GM19035 (cell line): ENCODE results near the gene APOL3.
"Not testable (repeated sequence)": the region's sequence is repeated elsewhere in the genome, so short reads cannot be mapped to it uniquely, and the experiment has no call there.

ENCODE experiments used
- ATAC-seq: cut with Tn5 transposase; IDR thresholded peaks from one replicate; pipeline ENCODE4 v1.9.1; 2021; ENCODE audit not compliant: unreplicated experiment

The APOL3 gene, protein sequence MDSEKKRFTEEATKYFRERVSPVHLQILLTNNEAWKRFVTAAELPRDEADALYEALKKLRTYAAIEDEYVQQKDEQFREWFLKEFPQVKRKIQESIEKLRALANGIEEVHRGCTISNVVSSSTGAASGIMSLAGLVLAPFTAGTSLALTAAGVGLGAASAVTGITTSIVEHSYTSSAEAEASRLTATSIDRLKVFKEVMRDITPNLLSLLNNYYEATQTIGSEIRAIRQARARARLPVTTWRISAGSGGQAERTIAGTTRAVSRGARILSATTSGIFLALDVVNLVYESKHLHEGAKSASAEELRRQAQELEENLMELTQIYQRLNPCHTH

DNA sequence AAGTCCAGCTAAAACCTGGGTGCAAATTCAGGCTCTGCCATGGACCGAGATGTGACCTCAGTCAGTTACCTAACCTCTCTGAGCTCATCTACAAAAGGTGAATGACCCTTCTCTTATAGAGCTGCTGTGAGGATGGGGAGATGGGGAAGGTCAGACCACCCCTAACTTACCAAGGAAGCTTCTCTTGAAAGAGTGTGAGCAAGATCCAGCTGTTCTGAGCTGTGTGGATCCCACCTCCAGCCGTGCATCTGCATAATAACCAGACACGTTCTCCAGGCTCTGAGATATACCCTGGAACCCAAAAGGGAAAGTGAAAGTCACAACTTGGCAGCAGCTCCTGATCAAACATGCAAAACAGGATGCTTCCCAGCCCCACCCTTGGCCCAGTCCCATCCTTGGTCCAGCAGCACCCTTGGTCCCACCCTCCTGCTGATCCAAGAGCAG lies at the start of gene APOL3:
Gene APOL3, minus strand, starts transcription at position 257 of the 444 bp plus-strand sequence. CDS start 11,700 bp downstream, outside the sequence.
- ATAC-seq, result no peak

DNA sequence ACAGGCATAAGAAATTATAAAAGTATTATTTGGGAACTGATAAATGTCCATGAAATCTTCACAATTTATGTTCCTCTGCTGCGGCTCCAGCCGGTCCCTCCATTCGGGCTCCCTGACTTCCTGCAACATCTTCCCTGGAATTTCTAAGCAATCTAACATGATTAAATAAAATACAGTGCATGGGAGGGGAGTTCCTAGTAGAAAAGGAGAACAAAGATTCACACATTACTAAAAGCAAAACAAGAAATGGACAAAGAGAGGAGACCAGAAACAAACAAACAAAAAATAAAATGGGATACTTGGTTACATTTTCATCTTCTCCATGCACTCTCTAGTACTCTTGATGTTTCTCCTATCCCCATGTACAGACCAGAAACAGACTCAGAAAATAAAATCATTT lies 49.7 kb upstream of the APOL3 start:
- no peak for ATAC-seq

DNA sequence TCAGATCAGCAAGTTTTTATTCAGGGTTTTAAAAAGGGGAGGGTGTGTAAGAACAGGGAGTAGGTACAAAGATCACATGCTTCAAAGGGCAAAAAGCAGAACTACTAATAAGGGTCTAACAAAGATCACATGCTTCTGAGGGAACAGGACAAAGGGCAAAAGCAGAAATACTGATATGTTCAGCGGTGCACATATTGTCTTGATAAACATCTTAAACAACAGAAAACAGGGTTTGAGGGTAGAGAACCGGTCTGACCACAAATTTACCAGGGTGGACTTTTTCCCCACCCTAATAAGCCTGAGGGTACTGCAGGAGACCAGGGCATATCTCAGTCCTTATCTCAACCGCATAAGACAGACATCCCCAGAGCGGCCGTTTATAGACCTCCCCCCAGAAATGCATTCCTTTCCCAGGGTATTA lies 48.9 kb upstream of the APOL3 start:
- ATAC-seq, result not testable (repeated sequence)

DNA sequence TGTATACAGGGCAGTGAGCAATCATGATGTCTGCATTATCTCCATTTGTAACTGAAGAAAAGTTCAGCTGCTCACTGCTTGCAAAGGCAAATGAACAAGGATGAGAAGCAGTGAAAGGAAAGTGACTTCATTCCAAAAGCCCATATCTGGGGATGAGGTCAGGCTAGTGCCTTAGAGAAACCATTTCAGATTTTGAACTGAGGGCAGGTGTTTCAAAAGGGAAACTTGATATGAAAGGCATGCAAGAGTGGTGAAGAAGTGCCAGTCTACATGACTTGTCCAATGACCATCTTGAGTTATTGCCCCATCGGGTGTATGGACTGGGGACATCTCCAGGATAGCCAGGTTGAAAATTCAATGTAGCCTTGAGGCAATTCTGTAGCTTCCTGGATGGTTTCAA lies 48.4 kb upstream of the APOL3 start:
- no peak for ATAC-seq

DNA sequence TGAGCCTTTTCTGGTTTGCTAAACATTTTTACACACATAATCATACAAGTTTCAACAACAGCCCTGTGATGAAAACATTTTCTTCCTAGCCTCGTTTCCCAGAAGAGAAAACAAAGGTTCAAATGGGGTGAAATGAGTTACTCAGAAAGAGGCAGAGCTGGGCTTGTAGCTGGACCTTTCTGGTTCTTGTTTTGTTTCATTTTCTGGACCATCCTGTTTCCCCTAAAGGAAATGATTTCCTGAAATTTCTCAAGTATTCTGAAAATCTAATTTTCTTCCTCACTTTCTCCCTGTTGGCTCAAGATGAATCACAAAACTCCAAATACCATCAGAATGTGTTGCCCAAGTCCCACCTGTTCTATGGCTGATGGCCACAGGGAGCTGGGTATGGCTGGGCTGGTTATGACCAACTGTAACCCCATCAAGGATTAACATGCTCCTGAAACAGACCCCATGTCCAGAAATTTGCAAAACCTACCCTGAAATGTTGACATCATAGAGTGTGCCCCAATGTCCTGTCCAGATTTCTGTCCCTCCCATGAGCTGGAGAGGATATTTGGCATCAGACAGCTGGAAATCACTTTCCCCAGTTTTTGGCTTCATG lies 47.7 kb upstream of the APOL3 start:
- no peak for ATAC-seq

DNA sequence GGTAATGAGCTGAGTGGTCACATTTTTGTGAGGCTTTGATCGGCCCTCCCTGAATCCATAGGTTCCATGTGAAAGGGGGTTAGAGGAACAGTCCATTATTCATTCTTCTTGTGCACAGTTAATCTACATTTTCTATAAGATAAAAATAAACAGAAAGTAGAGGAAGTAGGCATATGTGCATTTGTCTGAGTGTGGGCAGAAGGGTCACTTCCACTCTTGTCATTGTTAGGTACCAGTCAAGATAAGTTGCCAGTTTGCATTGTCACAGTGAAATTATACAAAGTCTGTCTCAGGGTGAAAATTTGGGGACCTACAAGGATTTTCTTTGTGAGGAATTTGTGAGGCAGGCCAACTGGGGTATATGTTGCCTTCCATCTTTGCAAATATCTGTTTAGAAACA lies 45.7 kb upstream of the APOL3 start:
- ATAC-seq, result no peak

DNA sequence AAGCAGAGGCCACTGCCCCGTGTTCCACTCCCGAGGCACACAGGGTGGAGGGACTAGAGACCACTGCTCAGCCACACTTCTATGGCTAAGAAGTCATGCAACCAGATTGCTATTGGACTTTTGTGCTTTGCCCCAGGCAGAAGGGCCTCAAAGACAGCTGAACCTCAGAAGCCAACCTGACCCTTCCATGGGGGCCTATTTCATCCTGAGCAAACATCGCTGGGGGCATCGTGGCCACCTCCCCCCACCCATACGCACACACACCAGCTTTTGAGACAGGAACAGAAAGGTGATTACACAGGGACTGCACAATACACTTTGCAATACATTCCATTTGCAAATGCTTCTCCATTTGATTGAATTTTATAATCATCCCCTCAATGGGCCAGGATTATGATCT lies 45.0 kb upstream of the APOL3 start:
- ATAC-seq, result not testable (repeated sequence)

DNA sequence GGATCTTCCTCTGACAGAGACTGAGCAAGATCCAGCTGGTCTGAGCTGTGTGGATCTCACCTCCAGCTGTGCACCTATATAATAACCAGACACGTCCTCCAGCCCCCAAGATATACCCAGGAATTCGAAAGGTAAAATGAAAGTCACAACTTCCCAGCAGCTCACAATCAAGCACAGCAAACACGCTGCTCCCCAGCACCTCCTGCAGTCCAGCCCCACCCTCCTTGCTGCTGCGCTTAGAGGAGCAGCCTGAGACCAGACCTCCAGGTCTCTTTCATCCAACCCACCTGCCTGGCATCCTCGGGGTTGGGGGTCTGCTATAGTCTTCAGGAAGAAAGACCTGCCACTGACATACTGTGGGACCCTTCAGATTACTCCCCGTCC lies 44.1 kb upstream of the APOL3 start:
- no peak for ATAC-seq

DNA sequence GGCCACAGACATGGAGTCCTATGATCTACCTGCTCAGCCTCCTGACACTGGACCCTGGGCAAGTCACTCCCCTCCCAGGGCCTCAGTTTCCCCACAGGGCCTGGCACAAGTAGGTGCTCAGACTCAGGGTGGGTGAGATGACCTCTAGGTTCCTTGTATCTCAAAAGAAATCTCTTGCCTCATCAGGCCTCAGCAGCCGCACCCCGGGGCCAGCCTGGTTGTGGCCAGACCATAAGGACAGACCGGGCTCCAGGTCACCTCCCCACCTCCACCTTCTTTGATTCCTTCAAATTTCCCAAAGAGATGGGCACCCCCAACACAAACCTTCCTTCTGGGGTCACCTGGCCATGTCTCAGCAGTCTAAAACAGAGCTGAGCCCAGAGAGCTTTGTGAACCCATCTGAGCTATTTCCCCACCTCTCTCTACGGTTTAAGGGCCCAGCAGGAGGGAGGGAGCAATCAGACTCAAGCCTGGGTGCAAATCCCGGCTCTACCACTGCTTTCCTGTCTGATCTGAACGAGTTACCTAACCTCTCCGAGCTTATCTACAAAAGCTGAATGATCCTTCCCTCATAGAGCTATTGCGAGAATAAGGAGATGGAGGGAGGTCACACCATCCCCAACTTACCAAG lies 43.6 kb upstream of the APOL3 start:
- no peak for ATAC-seq

DNA sequence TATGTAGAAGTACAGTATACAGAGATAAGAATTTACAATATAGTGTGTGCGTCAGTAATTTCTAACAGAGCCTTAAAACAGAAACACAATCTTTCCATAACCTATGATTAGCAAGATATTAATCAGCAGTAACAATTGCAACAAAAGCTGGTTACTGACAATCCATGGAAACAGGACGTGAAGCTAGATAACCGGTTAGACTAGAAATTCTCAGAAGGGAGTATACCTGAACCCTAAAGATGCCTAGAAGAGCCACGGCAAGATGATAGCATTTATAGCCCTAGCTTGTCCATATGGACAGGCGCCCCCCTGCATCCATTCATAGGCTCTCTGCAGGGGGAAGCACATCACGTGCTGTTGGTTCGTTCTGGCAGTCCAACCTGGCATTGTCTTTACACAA lies 42.9 kb upstream of the APOL3 start:
- ATAC-seq, result not testable (repeated sequence)

DNA sequence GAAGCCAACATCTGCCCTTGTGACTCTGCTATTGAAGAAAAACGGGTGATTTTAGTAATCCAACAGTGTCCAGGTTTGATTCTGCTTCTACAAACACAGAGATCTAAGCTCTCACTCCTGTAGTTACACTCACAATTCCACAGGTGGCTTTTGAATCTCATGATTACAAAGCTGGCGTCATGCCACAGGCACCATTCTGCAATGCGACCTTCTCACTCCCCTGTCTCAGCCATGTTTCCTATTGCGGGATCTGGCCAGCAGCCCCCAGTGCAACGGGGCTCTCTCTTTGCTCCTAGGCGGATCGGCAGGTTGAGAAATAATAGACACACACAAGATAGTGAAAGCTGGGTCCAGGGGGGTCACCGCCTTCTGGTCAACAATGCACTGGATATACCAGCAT lies 42.4 kb upstream of the APOL3 start:
- not testable (repeated sequence) for ATAC-seq

DNA sequence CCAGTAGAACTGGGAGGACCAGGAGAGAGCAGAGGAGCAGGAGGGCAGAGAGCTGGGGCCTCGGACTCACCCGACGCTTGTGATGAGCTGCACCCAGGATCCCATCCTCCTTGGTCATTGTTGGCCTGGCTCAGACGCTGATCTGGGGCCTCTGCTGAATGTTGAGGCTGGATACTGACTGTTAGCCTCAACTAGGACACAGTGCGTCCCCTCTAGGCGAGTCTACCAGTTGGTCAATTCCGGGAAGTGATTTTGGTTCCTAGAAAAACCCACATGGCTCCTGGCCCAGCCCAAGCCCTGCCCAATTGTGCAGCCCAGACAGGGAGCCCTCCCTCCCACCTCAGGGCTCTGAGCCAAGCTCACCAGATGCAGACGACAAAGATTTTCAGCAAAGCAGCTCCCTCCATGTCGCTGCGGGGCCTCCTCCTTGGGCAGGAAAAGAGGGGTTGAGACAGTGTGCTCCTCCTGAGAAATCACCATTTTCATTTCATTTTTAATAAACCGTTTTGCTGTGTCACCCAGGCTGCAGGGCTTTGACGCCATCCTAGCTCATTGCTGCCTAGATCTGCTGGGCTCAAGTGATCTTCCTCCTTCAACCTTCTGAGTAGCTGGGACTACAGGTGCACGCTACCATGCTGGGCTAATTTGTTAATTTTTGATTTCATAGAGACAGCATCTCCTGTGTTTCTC lies 41.2 kb upstream of the APOL3 start, which contains the start of gene APOL4:
Gene APOL4, minus strand, starts transcription at position 180 of the 690 bp plus-strand sequence. Its CDS starts 75 bp downstream, at position 105.
- no peak for ATAC-seq

DNA sequence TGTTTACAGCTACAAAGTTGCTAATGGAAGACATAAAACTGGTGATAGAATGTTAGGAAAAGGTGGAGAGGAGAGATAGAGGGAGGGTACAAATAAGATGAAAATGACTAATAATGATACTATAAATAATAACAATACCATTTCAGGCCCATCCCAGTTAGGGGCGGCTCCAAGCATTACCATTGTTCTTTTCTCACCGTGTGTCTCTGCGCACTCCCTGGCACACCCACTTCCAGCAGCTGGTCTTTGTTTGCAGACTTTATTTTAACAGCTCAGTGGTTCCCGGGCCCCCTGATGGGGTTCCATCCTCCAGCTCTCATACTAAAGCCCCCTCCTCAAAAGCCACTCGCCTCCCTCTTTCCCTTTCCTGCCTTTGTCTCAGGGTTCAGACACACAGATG lies 40.5 kb upstream of the APOL3 start:
- ATAC-seq, result not testable (repeated sequence)

DNA sequence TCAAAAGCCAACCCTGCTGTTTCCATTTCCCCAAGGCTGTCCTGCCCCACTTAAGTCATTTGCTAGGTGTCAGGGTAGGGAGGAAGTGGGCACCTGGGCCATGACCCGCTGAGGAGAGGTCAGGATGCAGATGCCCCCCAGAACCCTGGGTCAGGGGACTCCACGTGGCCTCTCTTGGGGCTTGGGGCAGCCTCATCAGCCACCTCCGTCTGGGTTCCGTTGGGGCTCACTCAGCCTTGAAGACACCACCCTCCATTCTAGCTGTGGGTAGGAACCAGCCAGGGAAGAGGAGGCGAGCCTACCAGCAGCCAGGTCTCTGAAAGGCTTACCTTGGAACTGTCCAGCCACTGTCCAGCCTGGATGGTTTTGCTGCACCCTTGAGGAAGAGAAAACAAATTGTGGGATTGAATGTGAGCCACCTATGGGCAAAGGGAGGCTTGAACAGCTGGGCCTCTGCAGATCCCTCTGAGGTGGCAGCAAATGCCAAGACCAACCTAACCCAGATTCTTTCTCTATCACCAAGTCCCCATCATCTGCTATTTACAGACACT lies 38.5 kb upstream of the APOL3 start:
- no peak for ATAC-seq

DNA sequence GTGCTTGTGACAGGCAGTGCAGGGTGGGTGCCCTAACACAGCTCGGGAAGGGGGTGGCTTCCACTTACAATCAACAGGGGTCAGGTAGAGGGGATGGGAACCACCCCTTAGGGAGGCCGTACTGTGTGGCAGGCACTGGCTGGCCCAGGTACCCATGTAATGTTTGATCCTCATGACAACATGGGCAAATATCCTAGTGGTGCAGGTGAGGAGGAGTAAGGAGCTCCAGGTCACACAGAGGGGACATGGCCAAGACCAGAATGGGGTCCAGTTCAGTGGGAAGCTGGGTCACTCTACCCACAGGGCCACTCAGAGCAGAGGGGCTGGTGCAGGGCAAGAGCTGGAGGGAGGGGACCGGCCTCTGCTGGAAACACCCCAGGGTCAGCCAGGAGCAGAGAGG lies 38.0 kb upstream of the APOL3 start:
- no peak for ATAC-seq

DNA sequence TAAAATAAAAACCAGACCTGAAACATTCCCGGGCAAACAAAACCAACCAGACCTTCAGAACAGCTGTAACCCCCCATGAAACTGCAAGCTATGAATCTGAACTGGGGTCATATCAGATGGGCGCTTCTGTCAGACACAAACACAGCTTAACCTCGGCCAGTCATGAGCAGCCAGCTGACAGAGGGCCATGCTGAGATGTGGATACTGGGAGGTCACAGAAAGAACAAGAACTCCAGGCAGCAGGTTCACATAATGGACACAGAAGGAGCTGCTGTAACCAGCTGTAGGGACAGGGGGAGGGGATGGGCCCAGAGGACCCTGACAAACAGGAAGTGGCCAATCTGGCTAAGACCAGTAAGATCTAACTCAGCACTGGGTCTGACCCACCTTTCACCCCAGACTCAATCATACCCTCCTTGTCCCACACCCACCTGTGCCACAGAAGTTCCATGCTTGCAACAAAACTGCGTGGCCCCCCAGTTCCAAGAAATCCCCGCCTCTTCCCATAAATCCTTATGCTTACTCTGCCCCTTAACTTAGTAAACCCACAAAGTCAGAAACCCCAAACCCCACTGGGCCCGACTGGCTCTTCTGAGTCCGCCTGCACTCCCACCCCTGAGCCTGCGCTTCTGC lies 37.1 kb upstream of the APOL3 start:
- no peak for ATAC-seq

DNA sequence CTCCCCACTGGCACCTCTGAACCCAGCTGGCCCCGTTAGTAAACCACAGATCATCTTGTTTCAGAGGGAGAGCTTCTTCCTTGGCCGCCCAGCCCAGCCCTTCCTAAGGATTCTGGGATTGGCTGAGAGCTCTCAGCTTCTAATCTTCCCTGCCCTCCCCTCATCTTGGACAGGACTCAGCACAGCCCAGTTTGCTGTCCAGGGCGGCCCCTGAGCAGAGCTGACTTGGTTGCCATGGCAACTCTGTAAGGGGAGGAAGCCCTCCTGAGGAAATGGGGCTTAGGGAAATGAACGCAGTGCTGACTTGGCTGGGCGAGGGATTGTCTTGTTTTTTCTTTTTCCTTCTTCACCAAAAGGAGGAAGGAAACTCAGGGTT lies 36.5 kb upstream of the APOL3 start:
- ATAC-seq, result no peak

DNA sequence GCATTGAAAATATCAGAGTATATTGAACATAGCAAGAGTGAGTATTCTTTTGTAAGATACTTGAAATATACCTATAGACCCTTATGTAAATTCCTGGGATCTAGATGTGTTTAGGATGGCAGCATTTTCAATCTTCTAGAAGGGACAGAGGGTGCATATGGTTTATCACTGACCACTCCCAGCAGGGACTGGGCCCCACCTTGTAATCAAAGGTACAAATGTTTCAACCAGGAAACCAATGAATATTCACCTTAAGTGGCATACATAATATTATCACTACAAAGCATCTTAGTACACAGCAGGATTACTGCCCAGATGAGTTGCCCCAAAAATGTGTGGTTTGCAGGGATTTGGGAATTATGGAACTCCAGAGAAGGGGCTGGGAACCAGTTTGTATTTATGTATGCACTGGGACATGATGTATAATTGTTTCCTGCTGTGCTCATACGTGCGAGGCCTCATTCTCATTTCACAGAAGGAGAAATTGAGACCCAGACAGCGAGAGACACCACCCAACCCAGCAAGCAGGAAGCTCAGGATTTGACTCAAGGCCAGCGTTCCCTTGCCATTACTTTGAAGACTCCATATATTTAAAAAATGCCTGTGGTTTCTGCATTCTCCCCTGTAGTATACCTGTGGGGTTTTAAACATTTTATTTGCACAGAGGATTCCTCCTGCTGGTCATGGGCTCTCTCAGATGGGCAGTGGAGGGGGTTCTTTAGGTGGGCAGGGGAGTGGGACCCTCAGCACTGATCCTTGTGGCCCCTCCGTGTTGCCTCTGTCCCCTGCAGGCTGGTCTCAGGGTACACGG lies 35.9 kb upstream of the APOL3 start:
- no peak for ATAC-seq

DNA sequence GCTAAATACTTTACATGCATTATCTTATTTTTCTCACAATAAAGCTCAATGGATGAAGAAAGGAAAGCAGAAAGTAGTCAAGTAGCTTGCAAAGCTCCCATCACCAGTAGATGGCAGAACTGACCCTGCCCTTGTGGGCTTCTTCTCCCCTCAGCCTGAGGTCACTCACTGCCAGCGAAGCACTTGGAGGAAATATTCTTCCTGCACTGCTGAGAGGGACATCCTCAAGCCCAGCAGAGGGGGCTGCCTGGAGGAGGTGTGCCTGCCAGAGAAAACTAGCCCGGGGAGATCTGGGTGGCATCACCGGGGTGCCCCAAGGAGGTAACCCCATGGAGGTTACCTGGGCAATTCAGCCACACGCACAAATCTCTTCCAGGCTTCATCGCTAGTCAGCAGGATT lies 34.4 kb upstream of the APOL3 start:
- no peak for ATAC-seq

DNA sequence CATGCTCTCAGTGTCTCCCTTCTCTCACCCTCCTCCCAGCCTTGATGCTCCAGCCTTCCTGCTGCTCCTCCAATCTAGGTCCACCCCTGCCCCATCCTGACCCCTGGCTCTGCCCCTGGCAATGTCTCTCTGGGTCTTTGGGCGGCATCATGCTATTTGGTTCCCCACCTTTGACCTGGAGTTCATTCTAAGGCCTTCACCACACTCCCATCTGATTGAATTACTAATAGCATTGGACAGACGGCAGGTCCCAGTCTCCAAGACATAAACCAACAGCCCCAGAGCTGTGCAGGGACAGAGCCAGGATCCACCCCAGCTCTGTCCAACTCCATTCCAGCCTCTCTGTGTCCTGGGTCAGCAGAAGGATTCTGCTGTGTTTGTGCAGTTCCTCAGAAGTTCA lies 33.8 kb upstream of the APOL3 start:
- no peak for ATAC-seq
